ENCODE data around the gene WARS2. TPM values are rescaled to one million over a fixed set of nuclear protein-coding genes. Genes with fewer than 3 reads are reported as not detected.

The WARS2 gene
- total and polyA plus RNA-seq, 8 donors: 3.5 to 48.4 (median 9.5) TPM

DNA sequence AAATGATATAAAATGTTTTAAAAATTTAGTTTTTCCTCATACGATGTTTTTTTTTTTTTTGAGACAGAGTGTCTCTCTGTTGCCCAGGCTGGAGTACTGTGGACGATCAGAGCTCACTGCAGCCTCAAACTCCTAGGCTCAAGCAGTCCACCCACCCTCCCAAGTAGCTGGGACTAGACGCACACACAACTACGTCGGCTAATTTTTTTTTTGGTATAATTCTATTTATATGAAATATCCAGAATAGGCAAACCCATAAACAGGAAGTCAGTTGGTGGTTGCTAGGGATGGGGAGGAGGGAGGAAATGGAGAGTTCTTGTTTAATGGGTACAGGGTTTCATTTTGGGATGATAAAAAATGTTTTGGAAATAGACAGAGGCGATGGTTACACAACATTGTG lies 56.5 kb downstream of the WARS2 start:
- Histone ChIP-seq H3K36me3 (no peaks in the 10 kb centered on the region), H3K4me1 (no peaks in the 10 kb centered on the region), H3K27ac (no peak overlapping the region), H3K9me3 (no peaks in the 10 kb centered on the region), H3K4me3 (no peak overlapping the region), H3K27me3 (no peaks in the 10 kb centered on the region)
- no peak for DNase-seq
- WGBS, 5 donors: 79 to 85% (median 82%) methylated on average over 6 of the region's 6 CpGs
- intact Hi-C loops (cut with DNase I; ENCODE audit: low total_unique reads): no loop called here
- TF ChIP-seq EP300 (IDR thresholded peaks at IDR 0.05): no peak
- TF ChIP-seq POLR2A (IDR thresholded peaks at IDR 0.05): no peak
- TF ChIP-seq, protein P1, sequence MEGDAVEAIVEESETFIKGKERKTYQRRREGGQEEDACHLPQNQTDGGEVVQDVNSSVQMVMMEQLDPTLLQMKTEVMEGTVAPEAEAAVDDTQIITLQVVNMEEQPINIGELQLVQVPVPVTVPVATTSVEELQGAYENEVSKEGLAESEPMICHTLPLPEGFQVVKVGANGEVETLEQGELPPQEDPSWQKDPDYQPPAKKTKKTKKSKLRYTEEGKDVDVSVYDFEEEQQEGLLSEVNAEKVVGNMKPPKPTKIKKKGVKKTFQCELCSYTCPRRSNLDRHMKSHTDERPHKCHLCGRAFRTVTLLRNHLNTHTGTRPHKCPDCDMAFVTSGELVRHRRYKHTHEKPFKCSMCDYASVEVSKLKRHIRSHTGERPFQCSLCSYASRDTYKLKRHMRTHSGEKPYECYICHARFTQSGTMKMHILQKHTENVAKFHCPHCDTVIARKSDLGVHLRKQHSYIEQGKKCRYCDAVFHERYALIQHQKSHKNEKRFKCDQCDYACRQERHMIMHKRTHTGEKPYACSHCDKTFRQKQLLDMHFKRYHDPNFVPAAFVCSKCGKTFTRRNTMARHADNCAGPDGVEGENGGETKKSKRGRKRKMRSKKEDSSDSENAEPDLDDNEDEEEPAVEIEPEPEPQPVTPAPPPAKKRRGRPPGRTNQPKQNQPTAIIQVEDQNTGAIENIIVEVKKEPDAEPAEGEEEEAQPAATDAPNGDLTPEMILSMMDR (IDR thresholded peaks at IDR 0.05): no peak
- no peak for TF ChIP-seq POLR2AphosphoS5 (IDR thresholded peaks at IDR 0.05)

DNA sequence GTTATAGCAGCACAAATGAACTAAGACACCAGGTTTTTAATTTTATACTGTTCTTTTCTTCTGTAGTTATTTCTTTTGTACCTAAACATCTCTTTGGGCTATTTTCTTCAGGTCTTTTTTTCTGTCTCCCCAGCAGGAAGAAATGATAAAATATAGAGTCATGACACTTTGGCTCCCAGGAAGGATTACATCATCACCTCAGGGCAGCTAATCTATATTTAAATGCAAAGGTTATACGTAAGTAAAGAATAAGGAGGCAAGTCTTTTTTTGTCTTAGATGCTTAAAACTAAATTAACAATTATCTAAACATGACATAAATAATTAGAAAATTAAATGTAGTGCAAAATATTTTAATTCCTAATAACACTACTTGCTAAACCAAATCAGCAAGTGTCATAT lies 57.0 kb downstream of the WARS2 start:
- Histone ChIP-seq H3K27me3 (no peaks in the 10 kb centered on the region), H3K9me3 (no peaks in the 10 kb centered on the region), H3K4me1 (no peaks in the 10 kb centered on the region), H3K36me3 (no peaks in the 10 kb centered on the region), H3K27ac (no peak overlapping the region), H3K4me3 (no peak overlapping the region)
- DNase-seq: no peak
- 76 to 96% (median 84%) methylated on average over 1 of the region's 1 CpG for WGBS, 5 donors
- intact Hi-C loops (cut with DNase I; ENCODE audit: low total_unique reads): no loop called here
- TF ChIP-seq POLR2AphosphoS5 (IDR thresholded peaks at IDR 0.05) (no peak), EP300 (IDR thresholded peaks at IDR 0.05) (no peak), POLR2A (IDR thresholded peaks at IDR 0.05) (no peak)
- TF ChIP-seq, protein P1 (IDR thresholded peaks at IDR 0.05): no peak

DNA sequence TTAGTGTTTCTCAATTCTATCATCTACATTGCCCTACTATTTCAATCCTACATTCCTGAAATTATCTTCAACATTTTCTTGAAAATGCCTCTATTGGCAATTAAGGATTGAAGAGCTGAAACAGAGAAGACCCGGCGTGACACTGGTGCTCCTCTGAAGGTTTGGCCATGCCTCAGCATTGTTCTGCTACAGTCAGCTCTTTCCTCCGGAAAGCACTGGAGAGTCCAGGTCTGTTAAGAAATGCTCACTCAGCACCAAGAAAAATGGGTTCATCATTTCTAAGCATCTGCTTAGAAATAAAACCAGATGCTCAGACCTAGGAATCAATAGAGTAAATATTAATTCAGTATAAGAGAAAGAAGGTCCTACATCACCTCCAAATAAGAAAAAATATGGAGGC lies 58.8 kb downstream of the WARS2 start:
- Histone ChIP-seq H3K27ac (no peak overlapping the region), H3K36me3 (no peaks in the 10 kb centered on the region), H3K27me3 (no peaks in the 10 kb centered on the region), H3K9me3 (no peaks in the 10 kb centered on the region), H3K4me3 (no peak overlapping the region), H3K4me1 (no peaks in the 10 kb centered on the region)
- intact Hi-C loops (cut with DNase I; ENCODE audit: low total_unique reads): no loop called here
- no peak for TF ChIP-seq POLR2AphosphoS5 (IDR thresholded peaks at IDR 0.05)
- TF ChIP-seq POLR2A (IDR thresholded peaks at IDR 0.05): no peak
- TF ChIP-seq, protein P1 (IDR thresholded peaks at IDR 0.05): no peak
- no peak for TF ChIP-seq EP300 (IDR thresholded peaks at IDR 0.05)
- 91 to 92% (median 91%) methylated on average over 3 of the region's 3 CpGs for WGBS, 5 donors
- no peak for DNase-seq

DNA sequence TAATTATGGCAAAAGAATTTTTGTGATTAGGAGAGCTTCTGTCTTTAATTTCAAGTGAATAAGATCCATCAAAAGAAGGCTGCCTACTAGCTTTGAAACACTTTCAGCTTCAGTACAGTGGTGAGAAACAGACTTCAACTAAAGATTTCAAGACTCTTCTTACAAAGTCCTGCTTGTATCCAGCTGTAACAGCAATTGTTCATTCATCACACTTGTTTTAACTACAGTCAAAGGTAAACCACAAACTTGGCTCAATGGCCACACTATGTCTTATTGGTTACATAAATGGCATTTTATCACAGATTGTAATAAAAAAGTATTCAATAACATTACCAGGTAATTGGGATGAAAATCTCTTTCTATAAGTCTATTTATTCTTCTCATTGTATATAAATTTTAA lies 59.2 kb downstream of the WARS2 start:
- no peak overlapping the region for H3K27ac ChIP-seq
- intact Hi-C loops (cut with DNase I; ENCODE audit: low total_unique reads): no loop called here
- no peaks in the 10 kb centered on the region for H3K27me3 ChIP-seq
- TF ChIP-seq, protein P1 (IDR thresholded peaks at IDR 0.05): no peak
- TF ChIP-seq POLR2A (IDR thresholded peaks at IDR 0.05) (no peak), EP300 (IDR thresholded peaks at IDR 0.05) (no peak), POLR2AphosphoS5 (IDR thresholded peaks at IDR 0.05) (no peak)
- no peak for DNase-seq
- no peak overlapping the region for H3K4me3 ChIP-seq
- no peaks in the 10 kb centered on the region for H3K4me1 ChIP-seq
- H3K9me3 ChIP-seq: no peaks in the 10 kb centered on the region
- no peaks in the 10 kb centered on the region for H3K36me3 ChIP-seq
